ENCODE measurements around the gene FFAR4. TPM values are rescaled to one million over a fixed set of nuclear protein-coding genes. Genes with fewer than 3 reads are reported as not detected.
A peak's percentile ranks its signal among the peaks of the same experiment; 100 is the strongest.

Gene FFAR4
- total RNA-seq (2013): 0.21 TPM
- polyA plus RNA-seq (1 to 10 TPM in 2 of 3 donors, under 1 TPM in 1; 0.97 to 1.2 (median 1.1) TPM), polyA minus RNA-seq (1.2 and 1.6 TPM in 2 replicates), total RNA-seq (0 to 2.4 (median 0.25) reads per million in 11 experiments)

GRCh38 chr10:93566435-93567276, at the start of gene FFAR4:
TSS of gene FFAR4 (plus strand) at chr10:93566665. CDS start at chr10:93566721, 56 bp downstream.
- Mint-ChIP-seq H3K27me3 (ENCODE audit: low read depth in 3 of 3) (peaks cover 38 to 51% (median 40%) of the 10 kb centered on the region in 3 donors), H3K27ac (peak within 1 kb of the TSS in 5 of 7 donors; percentile 49 to 82 (median 72)), H3K9me3 (peaks cover 0 to 13% (median 7%) of the 10 kb centered on the region in 7 donors), H3K4me1 (peaks cover 48% of the 10 kb centered on the region), H3K4me3 (peak within 1 kb of the TSS; percentile 93 to 99), H3K36me3 (peaks cover 7 to 15% of the 10 kb centered on the region in 2 donors)
- no peak for TF ChIP-seq CTCF (IDR thresholded peaks at IDR 0.05)
- Histone ChIP-seq H4K20me1 (ENCODE audit: insufficient read depth, low read length) (no peaks in the 10 kb centered on the region), H3K4me1 (ENCODE audit: control insufficient read depth in 1 of 2, insufficient read depth in 2 of 2, low read length in 2 of 2) (peaks cover 40 to 52% of the 10 kb centered on the region in 2 donors), H3K4me2 (replicated peaks; ENCODE audit: extremely low read depth, low read length, poor library complexity, severe bottlenecking) (peak within 1 kb of the TSS; percentile 93), H3K27me3 (ENCODE audit: control insufficient read depth in 2 of 2, insufficient read depth in 2 of 2, low read length in 2 of 2) (peaks cover 19 to 37% of the 10 kb centered on the region in 2 donors), H3K36me3 (replicated peaks in 1 of 2; ENCODE audit: control insufficient read depth in 1 of 2, insufficient read depth in 2 of 2, low read length in 2 of 2) (no peaks in the 10 kb centered on the region), H3K9me3 (replicated peaks in 1 of 2; ENCODE audit: control insufficient read depth in 1 of 2, insufficient read depth in 1 of 2, low read length in 2 of 2) (peaks cover 0 to 3% of the 10 kb centered on the region in 2 donors), H3K27ac (ENCODE audit: low read depth in 1 of 2, low read length in 2 of 2) (peak within 1 kb of the TSS in 1 of 2 donors; percentile 27), H3K79me2 (ENCODE audit: insufficient read depth, low read length) (no peaks in the 10 kb centered on the region), H3K4me3 (replicated peaks in 1 of 3; ENCODE audit: low read depth in 2 of 3, low read length in 3 of 3) (peak within 1 kb of the TSS; percentile 30 to 81 (median 39)), H2AFZ (ENCODE audit: insufficient read depth, low read depth, low read length, poor library complexity, severe bottlenecking) (peak within 1 kb of the TSS; percentile 89), H3K9ac (ENCODE audit: insufficient read depth, low read length, poor library complexity, severe bottlenecking) (peak within 1 kb of the TSS; percentile 23)
- intact Hi-C loops (cut with micrococcal nuclease): no loop called here
- peak; percentile 52 to 71 (median 63) for DNase-seq
- 1% methylated on average over 85 of the region's 85 CpGs for WGBS (ENCODE audit: insufficient coverage)

GRCh38 chr10:93518531-93518930, 47.9 kb upstream of the FFAR4 start:
- 100% methylated on average over 2 of the region's 4 CpGs for WGBS (ENCODE audit: insufficient coverage)
- peaks cover 2% of the 10 kb centered on the region for H3K79me2 ChIP-seq (ENCODE audit: insufficient read depth, low read length)
- H3K9me3 Mint-ChIP-seq: peaks cover 2 to 16% (median 8%) of the 10 kb centered on the region in 7 donors
- peaks cover 38% of the 10 kb centered on the region for H3K4me1 Mint-ChIP-seq
- DNase-seq: no peak
- TF ChIP-seq CTCF (IDR thresholded peaks at IDR 0.05): no peak
- peaks cover 17 to 25% of the 10 kb centered on the region in 2 donors for H3K36me3 ChIP-seq (replicated peaks in 1 of 2; ENCODE audit: control insufficient read depth in 1 of 2, insufficient read depth in 2 of 2, low read length in 2 of 2)
- intact Hi-C loops (cut with micrococcal nuclease): loop anchor here in 1 of 2 donors (10.0 kb wide), 1 partner anchor 834 kb away; the partner anchor contains the start of gene HHEX
- H3K27ac Mint-ChIP-seq: peak overlapping the region in 2 of 7 donors; percentile 15 to 46
- H3K4me2 ChIP-seq (replicated peaks; ENCODE audit: extremely low read depth, low read length, poor library complexity, severe bottlenecking): no peak overlapping the region
- peaks cover 43 to 48% of the 10 kb centered on the region in 2 donors for H3K4me1 ChIP-seq (ENCODE audit: control insufficient read depth in 1 of 2, insufficient read depth in 2 of 2, low read length in 2 of 2)
- no peak overlapping the region for H3K4me3 ChIP-seq (replicated peaks in 1 of 3; ENCODE audit: low read depth in 2 of 3, low read length in 3 of 3)
- peaks cover 3% of the 10 kb centered on the region for H4K20me1 ChIP-seq (ENCODE audit: insufficient read depth, low read length)
- H3K4me3 Mint-ChIP-seq: no peak overlapping the region
- H3K27me3 ChIP-seq (ENCODE audit: control insufficient read depth in 2 of 2, insufficient read depth in 2 of 2, low read length in 2 of 2): no peaks in the 10 kb centered on the region
- no peaks in the 10 kb centered on the region for H3K27me3 Mint-ChIP-seq (ENCODE audit: low read depth in 3 of 3)
- H3K27ac ChIP-seq (ENCODE audit: low read depth in 1 of 2, low read length in 2 of 2): peak overlapping the region in 1 of 2 donors; percentile 87
- peaks cover 0 to 5% of the 10 kb centered on the region in 2 donors for H3K9me3 ChIP-seq (replicated peaks in 1 of 2; ENCODE audit: control insufficient read depth in 1 of 2, insufficient read depth in 1 of 2, low read length in 2 of 2)
- H3K36me3 Mint-ChIP-seq: peaks cover 31 to 42% of the 10 kb centered on the region in 2 donors
- H2AFZ ChIP-seq (ENCODE audit: insufficient read depth, low read depth, low read length, poor library complexity, severe bottlenecking): no peak overlapping the region
- no peak overlapping the region for H3K9ac ChIP-seq (ENCODE audit: insufficient read depth, low read length, poor library complexity, severe bottlenecking)

All from CD14-positive monocyte (primary cell).